Epithelial cell of proximal tubule (primary cell): Measurements from ENCODE around the gene DUSP14. TPM values are rescaled to one million over a fixed set of nuclear protein-coding genes. Genes with fewer than 3 reads are reported as not detected.
"Not testable (repeated sequence)": the region's sequence is repeated elsewhere in the genome, so short reads cannot be mapped to it uniquely, and the experiment has no call there.

ENCODE experiments used
- DNase-seq: peaks from one replicate; pipeline ENCODE4 v3.0.0-alpha.2; 2011; ENCODE audit warnings: low read depth
- H3K4me3 ChIP-seq: 2 replicates; pipeline ENCODE4 v1.5.1; 2011; ENCODE audit warnings: low read depth, mild to moderate bottlenecking, low read length
- total RNA-seq: library from RNA; depleted of rRNA; stranded (reverse); fragments of >200 nt; gene quantifications from 2 replicates; pipeline ENCODE4 v1.2.3, GENCODE V29; 2015
- TF ChIP-seq, protein P1 (sequence below): conservative IDR thresholded peaks from 2 replicates; pipeline ENCODE4 v1.5.1; 2012; ENCODE audit warnings: low read depth, mild to moderate bottlenecking, low read length

Gene DUSP14, protein sequence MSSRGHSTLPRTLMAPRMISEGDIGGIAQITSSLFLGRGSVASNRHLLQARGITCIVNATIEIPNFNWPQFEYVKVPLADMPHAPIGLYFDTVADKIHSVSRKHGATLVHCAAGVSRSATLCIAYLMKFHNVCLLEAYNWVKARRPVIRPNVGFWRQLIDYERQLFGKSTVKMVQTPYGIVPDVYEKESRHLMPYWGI
- total RNA-seq: 29.2 and 87.7 TPM in 2 replicates

DNA sequence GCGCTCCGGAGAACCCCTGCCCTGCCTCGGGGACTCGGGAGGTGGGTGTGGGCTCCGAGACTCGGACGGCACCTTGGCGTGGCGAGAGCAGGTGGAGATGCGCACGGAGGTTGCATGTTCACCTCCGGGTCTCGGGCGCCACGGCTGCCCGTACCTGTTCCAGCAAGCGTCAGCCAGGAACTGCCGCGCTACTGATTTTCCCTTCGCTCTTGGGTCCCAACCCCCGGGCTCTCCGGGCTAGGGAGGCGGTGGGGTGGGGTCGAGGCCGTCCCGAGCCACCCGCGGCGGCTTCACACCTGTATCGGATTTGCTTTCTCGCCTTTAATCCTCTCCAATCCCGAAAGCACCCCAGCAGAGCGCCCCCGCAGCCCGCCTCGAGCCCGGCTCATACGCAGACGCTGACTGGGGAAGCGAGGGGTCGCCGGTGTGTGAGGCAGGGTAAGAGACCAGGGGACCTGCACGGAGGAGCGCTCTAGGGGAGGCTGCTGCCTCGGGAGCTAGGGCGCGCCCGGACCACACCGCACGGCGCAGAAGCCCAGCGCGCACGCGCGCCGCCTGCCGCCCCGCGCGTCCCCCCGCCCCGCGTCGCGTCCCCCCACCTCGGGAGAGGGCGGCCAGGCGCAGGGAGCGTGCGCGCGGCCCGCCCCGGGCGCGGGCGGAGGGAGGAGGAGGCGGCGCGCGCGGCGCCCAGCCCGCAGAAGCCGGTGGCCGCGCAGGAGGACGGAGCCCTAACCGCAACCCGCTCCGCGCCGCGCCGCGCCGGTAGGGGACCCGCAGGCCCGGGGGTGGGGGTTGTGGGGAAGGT is at the start of gene DUSP14:
Gene DUSP14, plus strand, starts transcription at position 695 of the 805 bp plus-strand sequence. CDS start 22,382 bp downstream, outside the sequence.
- DNase-seq: no peak
- peak within 1 kb of the TSS; percentile 81 for H3K4me3 ChIP-seq

DNA sequence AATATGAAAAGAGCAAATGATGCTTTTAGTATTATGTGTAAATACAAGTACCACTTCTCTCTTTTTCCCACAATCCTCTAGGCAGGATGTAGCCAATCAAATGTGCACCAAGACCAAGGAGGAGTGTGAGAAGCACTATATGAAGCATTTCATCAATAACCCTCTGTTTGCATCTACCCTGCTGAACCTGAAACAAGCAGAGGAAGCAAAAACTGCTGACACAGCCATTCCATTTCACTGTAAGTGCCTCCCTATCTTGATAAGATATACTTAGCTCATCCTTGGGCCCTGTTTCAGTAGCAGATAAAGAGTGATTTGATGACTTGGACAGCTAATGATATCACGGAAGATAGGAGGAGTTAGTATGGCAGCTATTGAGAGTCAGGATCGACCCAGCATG is 49.3 kb upstream of the DUSP14 start:
- no peak for DNase-seq
- TF ChIP-seq, protein P1, sequence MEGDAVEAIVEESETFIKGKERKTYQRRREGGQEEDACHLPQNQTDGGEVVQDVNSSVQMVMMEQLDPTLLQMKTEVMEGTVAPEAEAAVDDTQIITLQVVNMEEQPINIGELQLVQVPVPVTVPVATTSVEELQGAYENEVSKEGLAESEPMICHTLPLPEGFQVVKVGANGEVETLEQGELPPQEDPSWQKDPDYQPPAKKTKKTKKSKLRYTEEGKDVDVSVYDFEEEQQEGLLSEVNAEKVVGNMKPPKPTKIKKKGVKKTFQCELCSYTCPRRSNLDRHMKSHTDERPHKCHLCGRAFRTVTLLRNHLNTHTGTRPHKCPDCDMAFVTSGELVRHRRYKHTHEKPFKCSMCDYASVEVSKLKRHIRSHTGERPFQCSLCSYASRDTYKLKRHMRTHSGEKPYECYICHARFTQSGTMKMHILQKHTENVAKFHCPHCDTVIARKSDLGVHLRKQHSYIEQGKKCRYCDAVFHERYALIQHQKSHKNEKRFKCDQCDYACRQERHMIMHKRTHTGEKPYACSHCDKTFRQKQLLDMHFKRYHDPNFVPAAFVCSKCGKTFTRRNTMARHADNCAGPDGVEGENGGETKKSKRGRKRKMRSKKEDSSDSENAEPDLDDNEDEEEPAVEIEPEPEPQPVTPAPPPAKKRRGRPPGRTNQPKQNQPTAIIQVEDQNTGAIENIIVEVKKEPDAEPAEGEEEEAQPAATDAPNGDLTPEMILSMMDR: no peak
- no peak overlapping the region for H3K4me3 ChIP-seq

More for the DNA sequence above, at the start of gene DUSP14:
- TF ChIP-seq, protein P1: peak; percentile 4

DNA sequence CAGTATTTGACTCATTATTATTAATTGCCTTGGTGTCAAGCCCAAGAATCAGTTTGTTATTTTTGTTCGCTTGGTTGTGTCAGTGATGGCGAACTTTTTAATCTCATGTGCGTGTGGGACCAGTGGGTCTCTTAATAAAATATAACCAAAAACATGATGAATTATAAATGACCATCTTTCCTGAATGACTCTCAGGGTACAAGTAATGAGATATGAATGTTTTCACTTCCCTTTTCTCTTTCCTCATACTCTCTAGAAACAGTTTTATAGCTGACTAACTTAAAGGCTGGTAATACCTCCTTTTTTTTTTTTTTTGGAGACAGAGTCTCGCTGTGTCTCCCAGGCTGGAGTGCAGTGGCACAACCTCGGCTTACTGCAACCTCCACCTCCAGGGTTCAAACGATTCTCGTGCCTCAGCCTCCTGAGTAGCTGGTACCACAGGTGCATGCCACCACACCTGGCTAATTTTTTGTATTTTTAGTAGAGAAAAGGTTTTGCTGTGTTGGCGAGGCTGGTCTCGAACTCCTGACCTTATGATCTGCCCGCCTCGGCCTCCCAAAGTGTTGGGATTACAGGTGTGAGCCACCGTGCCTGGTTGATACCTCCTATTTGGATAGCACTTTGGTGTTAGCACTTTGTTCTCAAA is 48.2 kb upstream of the DUSP14 start:
- H3K4me3 ChIP-seq, DNase-seq: not testable (repeated sequence)

DNA sequence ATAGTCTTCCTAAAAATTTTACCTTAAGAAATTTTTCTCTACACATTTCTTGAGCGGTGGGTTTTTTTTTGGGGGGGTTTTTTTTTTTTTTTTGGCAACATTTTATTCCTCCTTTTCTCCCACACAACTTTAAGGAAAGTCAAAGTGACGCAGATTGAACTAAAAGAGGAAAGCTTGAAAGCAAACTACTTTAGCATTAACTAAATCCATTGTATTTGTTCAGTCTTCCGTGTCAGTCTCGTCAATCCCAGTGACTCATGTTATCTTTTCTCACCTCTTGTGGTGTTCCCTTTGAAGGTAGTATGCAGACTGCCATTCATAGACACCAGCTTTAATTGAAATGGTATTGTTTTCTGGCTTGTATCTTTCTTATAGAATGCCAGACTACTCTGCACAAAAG is 43.7 kb upstream of the DUSP14 start:
- TF ChIP-seq, protein P1: no peak
- DNase-seq: peak; percentile 91
- no peak overlapping the region for H3K4me3 ChIP-seq

DNA sequence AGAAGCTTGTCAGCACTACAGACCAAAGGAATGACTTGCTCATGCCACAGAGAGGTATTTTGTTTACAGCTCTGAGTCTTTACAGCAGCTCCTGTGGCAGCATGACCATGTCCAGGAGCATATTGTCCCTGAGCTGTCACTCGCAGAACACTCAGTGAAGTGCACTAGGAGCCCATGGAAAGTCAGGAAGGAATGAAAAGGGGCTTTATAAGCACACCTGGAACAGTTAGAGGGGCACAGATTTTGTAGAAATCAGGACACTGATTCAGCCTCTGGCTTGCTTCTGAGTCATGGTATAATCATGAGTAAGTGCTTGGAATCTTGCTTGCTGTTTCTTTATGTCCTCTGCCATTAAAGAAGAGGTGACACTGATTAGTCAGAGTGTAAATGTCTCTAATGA is 42.0 kb upstream of the DUSP14 start:
- TF ChIP-seq, protein P1: no peak
- DNase-seq: no peak

DNA sequence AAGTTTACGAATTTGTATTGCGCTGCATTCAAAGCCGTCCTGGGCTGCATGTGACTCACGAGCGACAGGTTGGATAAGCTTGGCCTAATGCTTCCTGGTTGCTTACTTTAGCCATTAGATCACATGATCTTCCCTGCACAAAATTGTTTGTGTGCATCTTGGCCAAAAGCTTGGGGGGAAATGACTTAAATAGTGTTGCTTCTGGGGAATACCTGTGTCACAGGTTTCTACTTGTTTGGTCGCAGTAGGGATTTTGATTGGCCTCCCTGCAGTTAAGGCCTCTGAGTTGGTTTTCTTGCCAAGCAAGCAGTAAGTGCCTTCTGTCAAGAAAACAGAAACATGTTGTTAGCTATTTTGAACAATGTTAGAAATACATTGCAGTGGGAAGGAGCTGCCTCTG is 39.6 kb upstream of the DUSP14 start:
- DNase-seq: no peak
- TF ChIP-seq, protein P1: no peak
- no peak overlapping the region for H3K4me3 ChIP-seq

More for the DNA sequence above, 42.0 kb upstream of the DUSP14 start:
- H3K4me3 ChIP-seq: no peak overlapping the region

DNA sequence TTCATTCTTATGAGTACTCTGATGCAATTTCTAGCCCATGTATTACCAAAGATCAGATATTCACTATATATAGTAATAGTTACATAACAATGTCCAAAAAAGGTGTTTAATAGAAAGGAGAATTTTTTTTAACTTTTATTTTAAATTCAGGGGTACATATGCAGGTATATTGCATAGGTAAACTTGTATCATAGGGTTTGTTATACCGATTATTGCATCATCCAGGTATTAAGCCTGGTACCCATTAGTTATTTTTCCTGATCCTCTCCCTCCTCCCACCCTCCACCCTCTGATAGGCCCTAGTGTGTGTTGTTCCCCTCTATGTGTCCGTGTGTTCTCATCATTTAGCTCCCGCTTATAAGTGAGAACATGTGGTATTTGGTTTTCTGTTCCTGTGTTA is 31.9 kb upstream of the DUSP14 start:
- H3K4me3 ChIP-seq, DNase-seq: not testable (repeated sequence)
